Upper lobe of left lung (tissue), 4 donors: ENCODE measurements around the gene CMSS1.

Source experiments
- CTCF ChIP-seq, 6 experiments: fragments of 450-650 bp in 4 of 6; fragments of 200-600 bp in 2 of 6; sonication (generic) in 2 of 6; IDR thresholded peaks; one replicate each; pipeline ENCODE4 v1.5.1; 2016 to 2019; ENCODE audit warnings: antibody characterized with exemption in 6 of 6
- POLR2A ChIP-seq, 4 donors: fragments of 450-650 bp; IDR thresholded peaks; one replicate each; pipeline ENCODE4 v1.5.1; 2016 to 2017; ENCODE audit warnings: antibody characterized with exemption in 4 of 4, mild to moderate bottlenecking in 2 of 4
- POLR2AphosphoS5 ChIP-seq, 2 donors: sonication (generic); formaldehyde crosslinking; IDR thresholded peaks; one replicate each; pipeline ENCODE4 v1.5.1; 2017; ENCODE audit warnings: antibody characterized with exemption in 2 of 2

- TF ChIP-seq CTCF (IDR thresholded peaks at IDR 0.05) (no peak), POLR2A (IDR thresholded peaks at IDR 0.05) (no peak), POLR2AphosphoS5 (IDR thresholded peaks at IDR 0.05) (no peak)
Measured at GRCh38 chr3:100189444-100189964, 371.8 kb downstream of the CMSS1 start.
